T-helper 9 cell (primary cell): ENCODE data around the gene SLC39A12.

Experiments used
- DNase-seq: peaks from one replicate; pipeline ENCODE4 v3.0.0-alpha.2; 2020

SLC39A12 gene

DNA sequence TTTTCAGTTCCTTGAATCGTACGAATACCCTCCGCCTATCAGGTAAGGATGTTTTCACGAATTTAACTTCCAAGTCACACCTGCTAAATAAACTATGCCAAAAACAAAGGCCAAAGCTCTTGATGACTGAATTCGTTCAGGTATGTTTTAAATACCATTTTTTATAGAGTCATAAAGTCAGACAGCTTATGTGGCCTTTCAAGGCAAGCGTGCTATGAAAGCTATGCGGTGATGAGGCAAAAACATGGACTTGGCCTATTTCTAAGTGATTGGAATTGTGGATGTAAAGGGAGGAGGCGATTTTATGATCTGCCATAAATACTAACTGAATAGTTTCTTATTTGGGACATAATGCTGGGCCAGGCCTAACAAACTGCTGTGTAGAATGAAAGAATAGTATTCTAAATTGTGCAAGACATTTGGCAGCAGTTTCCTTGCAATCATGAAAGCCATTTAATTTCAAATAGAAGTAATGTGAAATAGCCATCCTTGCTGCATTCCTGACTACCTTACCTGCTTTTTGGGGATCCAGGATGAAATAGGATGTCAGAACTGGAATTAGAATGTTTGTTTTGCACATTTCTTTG, 14.0 kb downstream of the SLC39A12 start:
- no peak for DNase-seq

DNA sequence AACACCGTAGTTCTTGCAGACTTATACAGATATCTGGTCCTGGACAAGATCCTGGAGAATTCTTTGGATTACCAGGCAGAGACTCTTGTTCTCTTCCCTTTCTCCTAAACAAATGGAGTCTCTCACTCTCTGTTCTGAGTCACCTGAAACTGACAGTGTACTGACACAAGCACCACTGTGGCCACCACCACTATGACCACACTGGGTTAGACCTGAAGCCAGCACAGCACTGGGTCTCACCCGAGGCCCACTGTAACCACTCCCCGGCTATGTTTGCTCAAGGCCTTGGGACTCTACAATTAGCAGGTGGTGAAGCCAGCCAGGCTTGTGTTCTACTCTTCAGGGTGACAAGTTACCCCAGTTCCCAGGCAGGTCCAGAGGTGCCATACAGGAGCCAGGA, 22.8 kb downstream of the SLC39A12 start:
- DNase-seq = no peak

DNA sequence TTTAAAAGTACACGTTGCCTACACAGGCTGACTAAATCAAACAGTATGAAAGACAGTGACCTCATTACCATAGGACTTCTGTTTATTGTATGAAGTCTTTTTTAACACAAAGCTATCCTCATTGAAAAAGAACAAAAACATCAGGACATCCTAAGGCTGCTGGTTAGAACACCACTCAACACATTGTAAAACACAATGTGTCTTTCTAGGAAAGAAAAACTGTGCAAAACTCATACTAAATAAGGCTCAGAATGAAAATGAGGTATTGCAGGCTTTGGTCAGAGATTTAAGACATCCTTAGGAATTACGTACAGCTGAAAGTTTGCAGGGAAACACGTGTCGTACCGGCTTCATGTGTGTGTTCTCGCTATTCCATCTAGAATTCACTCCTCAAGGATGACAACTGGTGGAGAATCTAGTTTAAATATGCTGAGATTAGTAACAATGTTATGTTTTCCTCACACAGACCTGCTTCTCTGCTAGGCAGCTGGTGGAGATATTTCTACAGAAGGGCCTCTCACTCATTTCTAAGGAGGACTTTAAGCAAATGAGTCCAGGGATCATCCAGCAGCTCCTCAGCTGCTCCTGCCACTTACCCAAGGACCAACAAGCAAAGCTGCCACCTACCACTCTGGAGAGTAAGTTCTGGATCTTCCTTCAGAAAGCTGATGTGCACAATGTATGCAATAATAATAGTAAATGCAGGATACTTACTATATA, 29.3 kb downstream of the SLC39A12 start:
- no peak for DNase-seq

DNA sequence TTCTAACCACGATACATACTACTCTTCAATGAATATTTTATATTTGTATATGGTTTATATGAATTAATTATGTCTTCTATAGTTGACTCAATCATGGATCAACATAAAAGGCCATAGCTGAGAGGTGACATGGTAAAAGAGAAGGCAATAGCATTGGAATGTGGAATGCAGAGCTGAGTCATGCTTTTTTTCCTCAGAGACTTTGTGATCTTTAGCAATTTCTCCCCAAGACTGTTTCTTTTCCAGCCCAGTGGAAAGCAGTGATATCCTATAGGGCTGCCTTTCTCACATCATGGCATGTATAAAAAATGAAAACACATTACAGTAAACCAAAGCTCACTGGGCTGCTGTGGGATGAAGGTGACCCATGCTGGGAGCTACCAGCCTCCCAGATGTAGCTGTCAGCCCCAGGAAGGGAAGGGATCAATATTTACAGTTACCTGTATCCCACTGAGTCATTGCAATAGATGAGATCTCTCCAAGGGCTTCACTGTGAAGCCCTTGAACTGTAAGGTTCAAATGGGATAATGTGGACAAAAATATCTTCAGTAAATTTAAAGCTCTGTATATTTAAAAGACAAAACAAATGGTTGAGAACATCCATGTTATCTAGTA, 30.2 kb downstream of the SLC39A12 start:
- no peak for DNase-seq

DNA sequence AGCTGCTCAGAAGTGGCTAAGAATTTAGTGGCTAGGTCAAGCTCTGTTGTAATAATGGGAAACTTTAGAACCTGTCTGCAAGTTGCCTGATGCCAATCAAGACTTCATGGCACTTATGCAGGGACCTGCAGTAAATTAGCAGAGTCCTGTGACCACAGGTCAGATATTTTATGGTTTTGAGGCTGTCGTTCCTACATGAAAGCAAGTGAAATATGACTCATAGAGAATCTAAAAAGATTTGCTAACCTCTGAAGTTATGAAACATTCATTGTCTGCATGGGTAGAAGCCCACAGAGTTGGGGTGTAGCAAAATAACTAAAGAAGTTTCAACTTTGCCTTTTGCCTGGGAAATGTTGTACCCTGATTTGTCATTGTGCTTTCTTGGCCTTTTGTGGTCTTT, 32.3 kb downstream of the SLC39A12 start:
- no peak for DNase-seq

DNA sequence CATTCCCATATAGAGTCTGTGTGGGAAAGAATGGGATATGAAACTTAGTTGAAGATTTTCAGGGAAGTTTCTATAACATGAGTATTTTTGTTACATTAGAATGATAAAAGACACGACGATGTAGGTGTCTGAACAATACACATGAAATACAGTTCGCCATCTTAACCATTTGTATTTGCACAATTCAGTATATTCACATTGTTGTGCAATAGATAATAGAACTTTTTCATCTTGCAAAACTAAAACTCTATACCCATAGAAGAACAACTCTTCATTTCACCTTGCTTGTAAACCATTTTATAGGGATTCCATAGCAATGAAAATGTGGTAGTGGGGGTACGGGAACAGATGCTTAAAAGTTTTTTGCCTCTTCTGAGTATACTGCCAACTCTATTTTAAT, 32.8 kb downstream of the SLC39A12 start:
- DNase-seq = no peak

DNA sequence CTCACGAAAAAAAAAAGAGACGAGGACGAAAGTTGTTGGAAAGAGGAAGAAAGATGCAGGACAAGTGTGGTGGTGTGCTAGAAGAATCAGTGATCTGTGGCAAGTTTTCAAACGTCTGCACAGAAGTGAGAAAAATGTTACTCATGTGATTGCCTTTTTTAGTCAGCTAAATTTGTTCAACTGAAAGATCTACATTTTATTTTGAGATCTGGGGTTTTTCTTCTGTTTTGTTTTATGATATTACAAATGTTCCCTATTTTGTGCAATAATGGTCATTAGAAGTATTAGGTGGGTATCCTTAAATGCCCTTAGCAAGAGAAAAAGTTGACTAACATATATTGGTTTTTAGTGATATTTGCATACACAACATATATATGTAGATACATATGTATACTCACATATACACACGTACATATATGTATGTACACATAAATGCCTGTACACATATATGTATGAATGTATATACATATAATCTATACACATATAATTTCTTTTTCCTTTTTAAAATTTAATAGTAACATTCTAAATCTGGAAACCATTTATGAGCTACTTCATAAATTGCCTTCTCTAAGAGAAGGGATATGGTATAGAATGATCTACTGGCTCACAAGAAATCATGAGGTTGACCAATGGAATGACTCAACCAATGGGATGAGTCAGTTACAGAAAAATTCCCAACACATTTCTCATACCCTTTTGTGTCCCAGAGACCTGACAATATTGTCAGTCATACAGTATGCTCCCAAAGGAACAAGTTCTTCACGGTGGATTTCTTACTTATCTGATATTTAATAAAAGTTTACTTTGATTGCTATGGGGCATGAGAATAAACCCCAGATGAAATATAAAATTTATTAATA, 38.4 kb downstream of the SLC39A12 start:
- DNase-seq = no peak

DNA sequence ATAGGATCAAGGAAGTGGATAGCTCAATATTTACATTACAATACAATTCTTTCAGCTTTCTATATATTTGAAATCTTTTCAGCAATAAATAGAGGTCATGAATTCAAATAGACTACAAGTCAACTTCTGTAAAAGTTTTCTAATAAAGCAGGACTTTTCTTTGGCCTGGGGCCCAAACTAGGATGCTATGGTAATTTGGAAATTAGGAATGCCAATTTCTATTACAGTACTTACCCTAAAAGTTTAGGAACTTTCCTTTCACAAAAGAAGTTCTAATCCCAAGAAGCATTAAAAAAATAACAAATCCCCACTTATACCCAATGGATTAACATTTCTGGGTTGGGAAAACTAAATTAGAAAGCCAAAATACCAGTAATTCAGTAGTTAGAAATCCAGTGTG, 40.5 kb downstream of the SLC39A12 start:
- no peak for DNase-seq

DNA sequence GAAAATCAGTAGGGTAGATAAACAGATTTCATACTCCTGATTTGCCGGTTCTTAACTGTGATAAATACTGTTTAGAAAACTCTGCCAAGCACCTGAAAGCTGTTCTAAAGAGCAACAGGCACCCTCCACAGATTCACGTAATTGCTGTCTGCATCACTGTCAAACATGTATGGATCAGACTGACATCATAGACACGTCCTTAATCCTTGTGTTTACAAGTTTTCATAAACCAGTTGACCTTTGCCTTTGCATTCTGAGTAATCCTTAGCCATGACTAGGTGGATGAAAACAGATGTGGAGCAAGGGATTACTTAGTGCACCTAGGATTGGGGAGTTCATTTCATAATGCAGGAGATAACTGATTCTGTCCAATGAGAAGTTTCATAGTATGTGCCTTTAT, 41.6 kb downstream of the SLC39A12 start:
- DNase-seq = no peak

DNA sequence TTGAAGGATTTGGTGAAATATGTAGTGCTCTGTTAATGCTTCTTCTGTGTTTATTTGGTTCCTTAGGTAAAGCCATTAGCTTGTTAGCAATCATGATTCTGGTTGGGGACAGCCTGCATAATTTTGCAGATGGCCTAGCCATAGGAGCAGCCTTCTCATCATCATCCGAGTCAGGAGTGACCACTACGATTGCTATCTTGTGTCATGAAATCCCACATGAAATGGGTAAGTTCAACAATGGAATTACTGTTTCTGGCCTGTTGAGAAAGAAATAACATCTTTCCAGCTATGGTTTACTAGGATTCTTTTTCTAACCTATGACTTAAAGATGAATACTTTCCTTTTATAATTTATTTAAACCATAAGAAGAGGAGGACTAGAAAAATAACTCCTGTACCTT, 48.9 kb downstream of the SLC39A12 start:
- DNase-seq = no peak

DNA sequence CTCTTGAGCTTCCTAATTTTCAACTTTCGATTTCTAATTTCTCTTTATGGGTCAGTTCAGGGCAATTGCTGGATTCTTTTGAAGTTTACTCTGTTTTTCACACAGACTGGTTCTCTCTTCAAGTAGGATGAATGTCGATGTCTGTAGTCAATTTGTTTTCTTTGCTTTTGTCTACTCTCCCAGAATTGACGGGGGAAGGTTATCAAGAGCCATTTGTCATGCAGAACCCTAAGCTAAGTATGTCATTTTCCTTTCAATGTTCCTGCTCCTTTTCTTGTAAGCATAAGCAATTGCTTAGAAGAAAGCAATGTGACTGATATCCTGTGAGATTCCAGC, 53.7 kb downstream of the SLC39A12 start:
- no peak for DNase-seq

DNA sequence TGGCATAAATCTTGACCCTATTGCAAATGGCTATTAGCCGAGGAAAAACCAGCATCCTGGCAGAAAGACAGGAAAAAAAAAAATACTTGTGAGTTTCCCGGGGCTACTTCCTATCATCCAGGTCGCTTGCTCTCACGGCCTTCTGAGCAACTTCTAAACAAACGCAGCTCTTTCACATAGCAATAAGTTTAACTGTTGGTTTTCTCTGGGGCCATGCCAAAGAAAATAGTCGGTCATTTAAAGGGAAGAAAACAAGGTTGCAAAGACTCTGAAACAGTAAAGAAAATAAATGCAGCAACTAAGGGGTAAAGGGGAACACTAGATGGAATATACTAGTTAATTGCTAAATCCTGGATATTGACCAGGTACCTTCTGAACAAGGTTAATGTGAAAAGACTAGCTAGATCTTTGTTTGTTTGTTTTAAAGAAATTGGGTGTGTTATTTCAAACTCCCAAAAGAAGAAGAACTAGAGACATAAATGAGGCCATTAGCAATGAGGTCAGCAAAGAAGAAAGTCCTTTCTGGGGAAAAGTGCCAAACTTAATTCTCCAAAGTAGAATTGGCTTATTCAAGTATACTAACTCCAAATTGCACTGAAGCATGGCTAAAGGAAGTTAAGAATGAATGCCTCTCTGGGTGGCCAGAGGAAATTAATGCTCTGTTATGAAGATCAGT, 54.2 kb downstream of the SLC39A12 start:
- no peak for DNase-seq

DNA sequence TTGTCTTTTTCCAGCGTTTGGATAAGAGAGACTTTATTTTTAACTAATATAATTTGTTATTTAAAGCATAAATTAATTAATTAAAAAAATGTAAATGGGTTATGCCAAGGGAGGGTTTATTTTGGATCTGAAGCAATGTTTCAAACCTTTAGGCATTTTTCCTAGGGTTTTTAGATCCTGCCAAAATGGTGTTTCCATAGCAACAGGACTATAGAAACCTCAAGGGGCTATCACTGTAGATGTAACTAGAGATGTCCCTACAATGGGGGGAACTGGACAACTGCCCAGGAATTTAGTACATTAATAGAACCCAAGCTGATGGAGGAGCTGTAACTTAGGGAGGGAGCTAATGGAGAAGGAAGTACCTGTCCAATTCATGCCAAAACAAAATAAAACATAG, 57.3 kb downstream of the SLC39A12 start:
- no peak for DNase-seq

DNA sequence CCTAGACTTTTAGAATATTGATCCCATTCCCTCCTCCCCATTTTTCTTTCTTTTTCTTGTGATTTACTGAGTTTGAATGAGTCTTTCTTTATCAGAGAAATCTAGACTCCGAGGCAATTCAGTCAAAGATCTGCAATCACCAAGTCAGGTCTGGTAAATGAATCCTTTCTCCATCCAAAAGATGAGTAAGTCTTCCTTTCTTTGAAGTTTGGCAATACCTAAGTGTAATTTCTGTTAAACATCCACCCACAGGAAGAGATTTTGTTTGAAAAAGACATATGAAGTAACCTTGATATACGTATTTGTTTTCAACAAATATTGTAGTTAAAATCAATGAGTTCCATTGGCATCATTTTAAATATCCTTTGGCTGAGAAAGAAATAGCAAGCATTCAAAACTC, 58.3 kb downstream of the SLC39A12 start:
- no peak for DNase-seq

DNA sequence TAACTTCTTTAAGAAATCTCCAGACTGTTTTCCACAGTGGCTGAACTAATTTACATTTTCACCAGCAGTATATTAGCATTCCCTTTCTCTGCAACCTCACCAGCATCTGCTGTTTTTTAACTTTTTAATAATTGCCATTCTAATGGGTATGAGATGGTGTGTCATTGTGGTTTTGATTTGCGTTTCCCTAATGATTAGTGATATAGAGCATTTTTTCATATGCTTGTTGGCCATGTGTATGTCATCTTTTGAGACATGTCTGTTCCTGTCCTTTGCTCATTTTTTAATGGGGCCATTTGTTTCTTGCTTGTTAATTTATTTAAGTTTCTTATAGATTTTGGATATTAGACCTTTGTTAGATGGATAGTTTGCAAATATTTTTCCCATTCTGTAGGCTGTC, 68.8 kb downstream of the SLC39A12 start:
- no peak for DNase-seq

DNA sequence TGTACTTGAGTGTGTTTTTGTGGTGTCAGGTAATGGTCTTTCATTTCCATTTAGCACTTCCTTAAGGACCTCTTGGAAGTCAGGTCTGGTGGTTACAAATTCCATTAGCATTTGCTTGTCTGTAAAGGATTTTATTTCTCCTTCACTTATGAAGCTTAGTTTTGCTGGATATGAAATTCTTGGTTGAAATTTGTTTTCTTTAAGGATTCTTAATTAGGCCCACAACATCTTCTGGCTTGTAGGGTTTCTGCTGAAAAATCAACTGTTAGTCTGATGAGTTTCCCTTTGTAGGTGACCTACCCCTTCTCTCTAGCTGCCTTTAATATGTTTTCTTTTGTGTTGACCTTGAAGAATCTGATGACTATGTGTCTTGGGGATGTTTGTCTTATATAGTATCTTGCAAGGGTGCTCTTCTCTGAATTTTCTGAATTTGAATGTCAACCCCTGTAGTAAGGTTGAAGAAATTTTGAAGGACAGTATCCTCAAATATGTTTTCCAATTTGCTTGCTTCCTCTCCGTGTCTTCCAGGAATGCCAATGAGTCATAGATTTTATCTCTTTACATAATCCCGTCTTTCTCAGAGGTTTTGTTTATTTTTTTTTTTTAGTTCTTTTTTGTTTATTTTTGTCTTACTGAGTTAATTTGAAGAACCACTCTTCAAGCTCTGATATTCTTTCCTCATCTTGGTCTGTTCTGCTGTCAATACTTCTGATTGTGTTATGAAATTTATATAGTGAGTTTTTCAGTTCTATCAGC, 70.2 kb downstream of the SLC39A12 start:
- DNase-seq = no peak

DNA sequence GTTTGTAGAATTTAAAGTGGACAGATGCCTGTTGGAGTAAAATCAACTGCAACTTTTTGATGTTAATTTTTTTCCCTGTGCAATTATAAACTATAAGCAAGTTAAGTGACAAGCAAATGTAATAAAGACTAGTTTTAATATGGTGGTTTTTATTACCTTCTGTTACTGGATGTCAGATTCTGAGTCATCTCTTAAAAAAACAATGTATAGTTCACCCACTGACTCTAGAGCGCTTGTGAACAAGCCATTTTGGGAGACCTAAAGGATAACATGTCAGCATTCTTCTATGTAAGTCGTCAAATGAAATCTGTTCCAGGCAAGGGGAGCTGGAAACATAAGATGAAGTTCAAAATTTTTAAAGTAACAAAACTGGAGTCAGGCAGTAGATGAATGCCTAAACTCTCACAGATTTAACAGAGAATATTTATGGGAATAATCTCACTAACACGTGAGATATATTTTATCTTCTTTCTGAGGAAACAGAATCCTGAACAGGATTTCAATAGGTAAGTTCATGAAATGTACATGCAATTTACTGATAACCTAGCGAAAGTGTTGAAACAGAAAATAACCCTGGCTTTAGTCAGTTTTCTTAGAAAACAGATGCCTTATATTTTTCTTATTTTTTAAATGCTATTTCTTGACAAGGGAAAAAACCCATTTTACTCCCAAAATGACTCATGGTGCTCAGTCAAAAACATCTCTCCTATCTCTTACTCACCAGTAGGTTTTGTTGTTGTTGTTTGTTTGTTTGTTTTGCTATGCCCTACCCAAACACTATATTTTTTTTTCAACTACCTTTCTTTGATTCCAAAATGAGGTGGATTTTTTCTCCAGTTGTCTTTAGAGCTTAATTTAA, 91.7 kb downstream of the SLC39A12 start:
- no peak for DNase-seq

DNA sequence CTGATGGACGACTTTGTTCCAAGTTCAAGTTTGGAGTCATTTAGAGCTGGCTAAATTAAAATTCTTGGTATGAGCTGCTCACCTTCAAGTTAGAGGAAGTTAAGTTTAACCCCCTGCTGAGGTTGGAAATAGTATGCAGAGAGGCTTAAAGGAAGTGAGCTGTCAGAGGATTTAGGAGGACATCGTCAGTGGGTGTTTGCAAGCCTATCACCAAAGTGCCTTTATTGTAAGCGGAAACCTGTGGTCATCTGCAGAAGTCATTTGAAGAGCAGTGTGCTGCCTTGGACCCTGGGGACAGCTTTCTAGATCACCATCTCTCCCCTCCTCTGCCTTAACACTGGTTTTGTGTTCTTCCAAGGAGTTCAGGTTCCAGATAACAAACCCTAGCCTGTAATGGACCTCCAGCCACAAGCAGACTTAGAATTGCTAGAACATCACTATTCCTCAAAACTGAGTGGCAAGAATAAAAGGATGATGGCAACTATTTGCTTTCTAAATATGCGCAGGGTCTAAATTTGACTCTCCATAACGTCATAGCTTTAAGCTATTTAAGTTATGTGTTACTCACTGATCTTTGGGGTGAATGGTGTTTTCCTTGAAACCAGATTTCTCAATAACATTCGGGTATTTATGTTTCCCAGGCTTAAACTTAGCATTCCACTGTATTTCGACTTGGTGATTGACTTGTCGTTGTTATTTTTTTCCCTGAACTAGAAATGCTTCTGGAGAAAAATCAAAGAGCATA, 93.4 kb downstream of the SLC39A12 start:
- no peak for DNase-seq

DNA sequence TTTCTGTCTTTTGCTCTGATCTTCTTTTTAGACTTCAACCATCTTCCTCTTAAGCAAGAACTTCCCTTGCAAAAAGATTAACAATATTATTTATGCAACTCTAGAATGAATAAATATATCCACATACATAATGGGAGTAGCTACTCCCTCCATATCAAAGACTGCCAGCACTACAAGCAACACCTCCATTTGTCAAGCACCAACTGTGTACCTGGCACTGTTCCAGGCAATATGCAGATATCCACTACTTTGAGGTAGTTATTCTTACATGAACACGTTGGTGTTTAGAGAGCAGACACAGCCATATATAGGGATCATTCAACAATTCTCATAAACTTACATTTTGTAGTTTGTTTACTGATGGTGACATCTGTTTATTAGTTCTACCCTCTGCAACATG, 104.9 kb downstream of the SLC39A12 start:
- no peak for DNase-seq

DNA sequence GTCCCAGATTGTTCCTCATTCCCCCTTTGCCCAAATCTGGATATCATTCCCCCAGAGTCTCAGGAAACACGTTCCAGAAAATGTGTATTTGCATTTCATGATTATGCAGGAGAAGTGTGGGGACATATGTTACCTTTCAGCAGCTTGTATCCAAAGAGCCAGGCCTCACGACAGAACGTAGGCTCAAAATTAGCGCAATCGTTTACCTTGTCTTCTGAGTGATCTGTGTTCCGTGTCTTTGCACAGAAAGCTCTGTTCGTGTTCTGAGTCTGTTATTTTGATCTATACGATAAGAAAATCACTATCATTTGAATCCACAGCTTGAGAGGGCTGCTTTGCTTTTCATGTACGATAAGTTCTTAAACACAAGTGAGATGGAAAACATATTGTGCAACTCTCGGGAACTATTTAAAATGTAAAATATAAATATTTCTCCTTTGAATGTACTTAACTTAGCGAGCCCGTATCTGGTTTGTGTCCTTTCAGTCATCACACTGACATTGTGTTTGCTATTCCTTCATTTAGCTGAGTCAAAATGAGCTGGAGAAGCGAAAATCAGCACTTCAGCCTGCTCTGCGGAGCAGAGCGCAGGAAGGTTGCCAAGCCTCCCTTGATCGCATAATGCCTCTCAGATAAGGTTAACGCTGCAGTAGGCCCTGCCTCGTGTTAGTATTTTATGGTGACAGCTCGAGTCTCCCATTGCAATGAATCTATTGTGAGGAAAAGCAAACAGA, 108.3 kb downstream of the SLC39A12 start:
- DNase-seq = no peak
